HepG2 (cell line): ENCODE measurements around the gene TLE1. TPM values are rescaled to one million over a fixed set of nuclear protein-coding genes. Genes with fewer than 3 reads are reported as not detected.

ENCODE experiments used
- CCDC6 ChIP-seq: sonication (generic); formaldehyde crosslinking; IDR thresholded peaks from 2 replicates; pipeline ENCODE4 v1.8.1; 2022; ENCODE audit warnings: mild to moderate bottlenecking, missing genetic modification reagents, moderate library complexity
- CHD2 ChIP-seq: IDR thresholded peaks from 2 replicates; pipeline ENCODE4 v1.6.1; 2011; ENCODE audit warnings: low read depth, low read length, improper control_type of control experiment
- FOSL1 ChIP-seq: sonication (generic); formaldehyde crosslinking; IDR thresholded peaks from 2 replicates; pipeline ENCODE4 v1.9.0; 2021; ENCODE audit warnings: missing genetic modification reagents, borderline replicate concordance
- IRX3 ChIP-seq: sonication (generic); formaldehyde crosslinking; IDR thresholded peaks from 2 replicates; pipeline ENCODE4 v1.8.1; 2023; ENCODE audit warnings: mild to moderate bottlenecking, low read depth, missing genetic modification reagents, borderline replicate concordance
- KAT7 ChIP-seq: IDR thresholded peaks from 2 replicates; pipeline ENCODE4 v1.6.1; 2018; ENCODE audit warnings: borderline replicate concordance, missing compliant biosample characterization
- KDM6A ChIP-seq: IDR thresholded peaks from 2 replicates; pipeline ENCODE4 v1.6.1; 2016; ENCODE audit warnings: low read depth
- MEF2D ChIP-seq: sonication (generic); formaldehyde crosslinking; IDR thresholded peaks from 2 replicates; pipeline ENCODE4 v1.5.1; 2020; ENCODE audit warnings: mild to moderate bottlenecking, missing genetic modification reagents
- MEIS1 ChIP-seq: sonication (generic); formaldehyde crosslinking; IDR thresholded peaks from 2 replicates; pipeline ENCODE4 v1.9.0; 2021; ENCODE audit warnings: mild to moderate bottlenecking, missing genetic modification reagents, moderate library complexity, borderline replicate concordance
- RFX3 ChIP-seq: IDR thresholded peaks from 2 replicates; pipeline ENCODE4 v1.6.1; 2016; ENCODE audit warnings: missing biosample characterization, missing genetic modification reagents
- SMC3 ChIP-seq: IDR thresholded peaks from 2 replicates; pipeline ENCODE4 v1.6.1; 2011; ENCODE audit warnings: low read length, improper control_type of control experiment
- SP140L ChIP-seq: sonication (generic); formaldehyde crosslinking; IDR thresholded peaks from 2 replicates; pipeline ENCODE4 v1.4.0; 2020; ENCODE audit warnings: missing genetic modification reagents, borderline replicate concordance
- TBP ChIP-seq: sonication (generic); formaldehyde crosslinking; IDR thresholded peaks from 2 replicates; pipeline ENCODE4 v1.5.0; 2020; ENCODE audit warnings: missing genetic modification reagents
- ZBTB42 ChIP-seq: sonication (generic); formaldehyde crosslinking; IDR thresholded peaks from 2 replicates; pipeline ENCODE4 v1.5.0; 2020; ENCODE audit warnings: mild to moderate bottlenecking, missing genetic modification reagents
- ZNF207 ChIP-seq: fragments of 450-650 bp; IDR thresholded peaks from 2 replicates; pipeline ENCODE4 v1.6.1; 2016; ENCODE audit warnings: antibody characterized with exemption, borderline replicate concordance
- ZNF672 ChIP-seq: sonication (generic); formaldehyde crosslinking; IDR thresholded peaks from 2 replicates; pipeline ENCODE4 v1.8.1; 2022; ENCODE audit warnings: missing genetic modification reagents
- polyA plus RNA-seq, 8 experiments: library from polyadenylated mRNA; depleted of rRNA in 3 of 8; stranded (reverse) in 7 of 8; unstranded in 1 of 8; fragments of >200 nt; fragmentation: Illumina TruSeq in 4 of 8; extraction: Trizol in 4 of 8; gene quantifications; 2 replicates each; pipeline versions ENCODE4 v1.2.1 to v1.2.3, GENCODE V29; 2011 to 2016; ENCODE audit warnings: low read depth in 4 of 8, missing spikeins in 1 of 8, mixed read lengths in 1 of 8; ENCODE audit not compliant: insufficient read depth in 1 of 8
- total RNA-seq, 5 experiments: library from RNA; depleted of rRNA; stranded (reverse); fragments of >200 nt; fragmentation: Illumina TruSeq; extraction: Trizol; gene quantifications; 2 replicates each; pipeline ENCODE4 v1.2.3, GENCODE V29; 2016; ENCODE audit warnings: low read depth in 1 of 5
- TF ChIP-seq, protein P1 (sequence below): sonication (generic); formaldehyde crosslinking; IDR thresholded peaks from 2 replicates; pipeline ENCODE4 v1.5.0; 2020; ENCODE audit warnings: mild to moderate bottlenecking, missing genetic modification reagents, moderate library complexity
- TF ChIP-seq, protein P2 (sequence below): sonication (generic); formaldehyde crosslinking; conservative IDR thresholded peaks from 2 replicates; pipeline ENCODE4 v1.4.0; 2020; ENCODE audit warnings: missing genetic modification reagents
- TF ChIP-seq, protein P3 (sequence below): sonication (generic); formaldehyde crosslinking; IDR thresholded peaks from 2 replicates; pipeline ENCODE4 v1.8.1; 2023; ENCODE audit warnings: missing genetic modification reagents, inconsistent platforms, borderline replicate concordance
- TF ChIP-seq, protein P4 (sequence below): sonication (generic); formaldehyde crosslinking; IDR thresholded peaks from 2 replicates; pipeline ENCODE4 v1.4.0; 2020; ENCODE audit warnings: missing genetic modification reagents, borderline replicate concordance
- TF ChIP-seq, protein P5 (sequence below): IDR thresholded peaks from 2 replicates; pipeline ENCODE4 v1.6.1; 2016

The TLE1 gene
- total and polyA plus RNA-seq, 2 of the 13 experiments (the other 11 are each of a cell fraction or from before 2014, with no cell fraction given): 35.9 to 109 TPM

DNA sequence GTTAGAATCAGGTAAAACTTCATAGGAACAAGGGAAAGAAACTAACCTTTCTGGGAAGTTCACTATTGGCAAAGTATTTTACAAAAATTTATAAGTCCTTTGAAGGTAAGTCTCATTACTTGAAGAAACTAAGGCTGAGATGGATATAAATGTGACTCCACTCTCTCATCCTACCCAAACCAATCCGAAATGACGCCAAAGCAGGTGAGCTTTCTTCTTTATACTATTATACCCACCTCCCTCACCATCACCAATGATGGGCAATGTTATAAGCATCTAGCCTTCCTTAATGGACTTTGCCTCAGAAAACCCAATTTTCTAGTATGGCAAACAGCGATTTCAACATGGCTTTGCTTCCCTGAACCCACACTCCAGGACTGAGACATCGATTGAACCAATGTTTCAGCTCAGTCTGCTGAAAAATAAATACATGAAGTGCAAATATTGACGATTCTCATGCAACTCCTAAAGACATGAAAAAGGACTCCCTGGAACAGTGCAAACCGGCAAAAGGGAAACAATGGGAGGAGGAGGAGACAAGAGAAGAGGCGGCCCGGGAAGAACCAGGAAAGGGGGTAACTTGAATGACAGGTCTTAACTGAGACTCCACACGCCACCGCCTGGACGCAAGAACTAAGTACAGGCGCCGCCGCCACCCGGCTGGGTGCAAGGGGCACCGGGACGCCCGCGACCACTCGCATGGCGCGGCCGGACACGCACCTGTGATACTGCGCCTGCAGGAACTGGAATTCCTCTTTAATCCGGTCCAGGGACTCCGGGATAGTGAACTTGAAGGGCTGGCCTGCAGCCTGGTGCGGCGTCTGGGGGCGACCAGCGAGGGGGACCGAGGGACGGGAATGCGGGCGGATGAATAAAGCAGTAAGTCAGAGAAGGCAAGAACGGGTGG, 2.5 kb downstream of the TLE1 start (continued):
- no peak for TF ChIP-seq RFX3 (CRISPR knock-in tag)
- TF ChIP-seq, protein P1, sequence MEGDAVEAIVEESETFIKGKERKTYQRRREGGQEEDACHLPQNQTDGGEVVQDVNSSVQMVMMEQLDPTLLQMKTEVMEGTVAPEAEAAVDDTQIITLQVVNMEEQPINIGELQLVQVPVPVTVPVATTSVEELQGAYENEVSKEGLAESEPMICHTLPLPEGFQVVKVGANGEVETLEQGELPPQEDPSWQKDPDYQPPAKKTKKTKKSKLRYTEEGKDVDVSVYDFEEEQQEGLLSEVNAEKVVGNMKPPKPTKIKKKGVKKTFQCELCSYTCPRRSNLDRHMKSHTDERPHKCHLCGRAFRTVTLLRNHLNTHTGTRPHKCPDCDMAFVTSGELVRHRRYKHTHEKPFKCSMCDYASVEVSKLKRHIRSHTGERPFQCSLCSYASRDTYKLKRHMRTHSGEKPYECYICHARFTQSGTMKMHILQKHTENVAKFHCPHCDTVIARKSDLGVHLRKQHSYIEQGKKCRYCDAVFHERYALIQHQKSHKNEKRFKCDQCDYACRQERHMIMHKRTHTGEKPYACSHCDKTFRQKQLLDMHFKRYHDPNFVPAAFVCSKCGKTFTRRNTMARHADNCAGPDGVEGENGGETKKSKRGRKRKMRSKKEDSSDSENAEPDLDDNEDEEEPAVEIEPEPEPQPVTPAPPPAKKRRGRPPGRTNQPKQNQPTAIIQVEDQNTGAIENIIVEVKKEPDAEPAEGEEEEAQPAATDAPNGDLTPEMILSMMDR (CRISPR knock-in tag): peak; percentile 86
- no peak; the same call in 1 of the 2 replicates for TF ChIP-seq IRX3 (CRISPR knock-in tag)
- TF ChIP-seq TBP (CRISPR knock-in tag): no peak
- TF ChIP-seq MEIS1: peak; percentile 94; the same call in 1 of the 2 replicates
- TF ChIP-seq KAT7 (CRISPR knock-in tag): no peak; the same call in 1 of the 2 replicates
- no peak; the same call in 1 of the 2 replicates for TF ChIP-seq FOSL1 (CRISPR knock-in tag)
- TF ChIP-seq SP140L: 0 out of 2 replicates have a peak, but pooled peaks have one; percentile 56
- peak; percentile 95 for TF ChIP-seq MEF2D (CRISPR knock-in tag)
- no peak for TF ChIP-seq ZNF672 (CRISPR knock-in tag)
- no peak for TF ChIP-seq ZNF207
- TF ChIP-seq, protein P2, sequence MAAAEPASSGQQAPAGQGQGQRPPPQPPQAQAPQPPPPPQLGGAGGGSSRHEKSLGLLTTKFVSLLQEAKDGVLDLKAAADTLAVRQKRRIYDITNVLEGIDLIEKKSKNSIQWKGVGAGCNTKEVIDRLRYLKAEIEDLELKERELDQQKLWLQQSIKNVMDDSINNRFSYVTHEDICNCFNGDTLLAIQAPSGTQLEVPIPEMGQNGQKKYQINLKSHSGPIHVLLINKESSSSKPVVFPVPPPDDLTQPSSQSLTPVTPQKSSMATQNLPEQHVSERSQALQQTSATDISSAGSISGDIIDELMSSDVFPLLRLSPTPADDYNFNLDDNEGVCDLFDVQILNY: no peak
- TF ChIP-seq ZBTB42 (CRISPR knock-in tag): 0 out of 2 replicates have a peak, but pooled peaks have one; percentile 39
- TF ChIP-seq KDM6A (CRISPR knock-in tag): peak; percentile 95
- TF ChIP-seq CHD2: no peak
- TF ChIP-seq CCDC6 (CRISPR knock-in tag): peak; percentile 62; the same call in 1 of the 2 replicates
- TF ChIP-seq, protein P3, sequence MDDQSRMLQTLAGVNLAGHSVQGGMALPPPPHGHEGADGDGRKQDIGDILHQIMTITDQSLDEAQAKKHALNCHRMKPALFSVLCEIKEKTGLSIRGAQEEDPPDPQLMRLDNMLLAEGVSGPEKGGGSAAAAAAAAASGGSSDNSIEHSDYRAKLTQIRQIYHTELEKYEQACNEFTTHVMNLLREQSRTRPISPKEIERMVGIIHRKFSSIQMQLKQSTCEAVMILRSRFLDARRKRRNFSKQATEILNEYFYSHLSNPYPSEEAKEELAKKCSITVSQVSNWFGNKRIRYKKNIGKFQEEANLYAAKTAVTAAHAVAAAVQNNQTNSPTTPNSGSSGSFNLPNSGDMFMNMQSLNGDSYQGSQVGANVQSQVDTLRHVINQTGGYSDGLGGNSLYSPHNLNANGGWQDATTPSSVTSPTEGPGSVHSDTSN (CRISPR knock-in tag): no peak
- TF ChIP-seq, protein P4, sequence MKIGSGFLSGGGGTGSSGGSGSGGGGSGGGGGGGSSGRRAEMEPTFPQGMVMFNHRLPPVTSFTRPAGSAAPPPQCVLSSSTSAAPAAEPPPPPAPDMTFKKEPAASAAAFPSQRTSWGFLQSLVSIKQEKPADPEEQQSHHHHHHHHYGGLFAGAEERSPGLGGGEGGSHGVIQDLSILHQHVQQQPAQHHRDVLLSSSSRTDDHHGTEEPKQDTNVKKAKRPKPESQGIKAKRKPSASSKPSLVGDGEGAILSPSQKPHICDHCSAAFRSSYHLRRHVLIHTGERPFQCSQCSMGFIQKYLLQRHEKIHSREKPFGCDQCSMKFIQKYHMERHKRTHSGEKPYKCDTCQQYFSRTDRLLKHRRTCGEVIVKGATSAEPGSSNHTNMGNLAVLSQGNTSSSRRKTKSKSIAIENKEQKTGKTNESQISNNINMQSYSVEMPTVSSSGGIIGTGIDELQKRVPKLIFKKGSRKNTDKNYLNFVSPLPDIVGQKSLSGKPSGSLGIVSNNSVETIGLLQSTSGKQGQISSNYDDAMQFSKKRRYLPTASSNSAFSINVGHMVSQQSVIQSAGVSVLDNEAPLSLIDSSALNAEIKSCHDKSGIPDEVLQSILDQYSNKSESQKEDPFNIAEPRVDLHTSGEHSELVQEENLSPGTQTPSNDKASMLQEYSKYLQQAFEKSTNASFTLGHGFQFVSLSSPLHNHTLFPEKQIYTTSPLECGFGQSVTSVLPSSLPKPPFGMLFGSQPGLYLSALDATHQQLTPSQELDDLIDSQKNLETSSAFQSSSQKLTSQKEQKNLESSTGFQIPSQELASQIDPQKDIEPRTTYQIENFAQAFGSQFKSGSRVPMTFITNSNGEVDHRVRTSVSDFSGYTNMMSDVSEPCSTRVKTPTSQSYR (CRISPR knock-in tag): peak; percentile 82; the same call in 1 of the 2 replicates
- TF ChIP-seq, protein P5, sequence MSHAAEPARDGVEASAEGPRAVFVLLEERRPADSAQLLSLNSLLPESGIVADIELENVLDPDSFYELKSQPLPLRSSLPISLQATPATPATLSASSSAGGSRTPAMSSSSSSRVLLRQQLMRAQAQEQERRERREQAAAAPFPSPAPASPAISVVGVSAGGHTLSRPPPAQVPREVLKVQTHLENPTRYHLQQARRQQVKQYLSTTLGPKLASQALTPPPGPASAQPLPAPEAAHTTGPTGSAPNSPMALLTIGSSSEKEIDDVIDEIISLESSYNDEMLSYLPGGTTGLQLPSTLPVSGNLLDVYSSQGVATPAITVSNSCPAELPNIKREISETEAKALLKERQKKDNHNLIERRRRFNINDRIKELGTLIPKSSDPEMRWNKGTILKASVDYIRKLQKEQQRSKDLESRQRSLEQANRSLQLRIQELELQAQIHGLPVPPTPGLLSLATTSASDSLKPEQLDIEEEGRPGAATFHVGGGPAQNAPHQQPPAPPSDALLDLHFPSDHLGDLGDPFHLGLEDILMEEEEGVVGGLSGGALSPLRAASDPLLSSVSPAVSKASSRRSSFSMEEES: peak; percentile 67; the same call in 1 of the 2 replicates
- TF ChIP-seq SMC3: peak; percentile 47
